ENCODE measurements around the gene OR1I1.

Gene OR1I1

DNA sequence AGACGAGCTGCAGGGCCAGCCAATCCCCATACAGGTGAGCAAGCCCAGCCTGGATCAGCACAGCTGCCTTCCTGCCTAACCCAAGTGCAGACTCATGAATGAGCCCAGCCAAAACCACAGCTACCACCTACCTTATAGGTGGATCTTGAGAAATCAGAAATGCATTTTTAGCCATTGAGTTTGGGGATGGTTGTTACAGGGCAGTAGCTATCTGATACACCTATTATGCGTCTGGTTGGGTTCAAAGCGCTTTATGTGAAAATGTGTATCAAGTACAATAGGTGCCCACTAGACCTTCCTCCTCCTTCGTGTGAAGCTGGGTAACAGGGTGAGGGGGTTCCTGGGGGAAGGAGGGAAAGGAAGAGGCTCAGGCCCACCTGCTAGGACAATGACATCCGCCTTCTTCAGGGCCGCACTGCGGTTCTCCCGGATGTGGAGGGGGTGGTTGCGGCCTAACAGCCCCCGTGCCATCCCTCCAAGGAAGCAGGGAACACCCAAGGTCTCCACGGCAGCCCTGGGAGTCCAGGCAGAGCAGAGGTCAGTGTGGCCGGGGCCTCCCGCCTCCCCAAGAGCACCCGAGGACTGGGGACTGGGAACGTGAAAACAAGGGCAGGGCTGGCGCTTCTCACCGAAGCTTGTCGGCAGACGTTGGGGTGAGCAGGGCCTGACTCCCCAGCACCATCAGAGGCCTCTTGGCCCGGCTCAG is 36.9 kb downstream of the OR1I1 start:
- no peak for DNase-seq (ENCODE audit: low read depth in 2 of 2)

DNA sequence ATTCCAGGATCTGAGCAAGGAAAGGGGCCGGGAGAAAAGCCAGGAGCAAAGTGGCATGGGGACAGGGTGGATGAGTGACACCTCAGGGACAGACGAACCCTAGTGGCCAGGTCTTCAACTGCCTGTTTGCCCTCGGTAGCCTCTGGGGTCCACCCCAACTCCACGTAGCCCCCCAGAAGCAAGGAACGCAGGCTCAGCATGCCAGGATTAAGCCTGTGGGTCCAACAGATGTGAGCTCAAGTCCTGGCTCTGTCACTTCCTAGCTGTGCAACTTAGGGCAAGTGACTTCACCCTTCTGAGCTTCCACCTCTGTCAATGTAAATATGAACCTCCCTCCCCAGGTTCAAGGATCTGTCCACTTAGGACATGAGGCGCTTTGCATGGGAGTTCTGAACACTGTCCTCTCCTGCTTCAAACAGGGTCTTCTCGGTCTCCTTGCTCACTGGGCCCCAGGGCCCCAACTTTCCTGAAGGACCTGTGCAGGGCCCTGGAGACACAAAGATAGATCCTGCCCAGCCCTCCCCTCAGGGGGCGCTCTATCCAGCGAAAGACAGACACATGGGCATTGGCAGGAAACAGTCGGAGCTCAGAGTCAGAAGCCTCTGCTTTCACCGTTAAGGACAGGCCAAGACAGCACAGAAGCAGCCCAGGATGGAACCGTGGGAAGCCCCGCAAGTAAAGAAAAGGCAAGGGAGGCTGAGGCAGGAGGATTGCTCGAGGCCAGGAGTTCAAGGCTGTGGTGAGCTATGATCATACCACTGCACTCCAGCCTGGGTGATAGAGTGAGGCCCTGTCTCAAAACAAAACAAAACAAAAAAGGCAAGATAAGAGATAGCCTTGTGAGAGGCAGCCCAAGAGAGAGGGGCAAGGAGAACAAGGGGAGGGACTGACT is 38.4 kb downstream of the OR1I1 start:
- no peak for DNase-seq (ENCODE audit: low read depth in 2 of 2)

DNA sequence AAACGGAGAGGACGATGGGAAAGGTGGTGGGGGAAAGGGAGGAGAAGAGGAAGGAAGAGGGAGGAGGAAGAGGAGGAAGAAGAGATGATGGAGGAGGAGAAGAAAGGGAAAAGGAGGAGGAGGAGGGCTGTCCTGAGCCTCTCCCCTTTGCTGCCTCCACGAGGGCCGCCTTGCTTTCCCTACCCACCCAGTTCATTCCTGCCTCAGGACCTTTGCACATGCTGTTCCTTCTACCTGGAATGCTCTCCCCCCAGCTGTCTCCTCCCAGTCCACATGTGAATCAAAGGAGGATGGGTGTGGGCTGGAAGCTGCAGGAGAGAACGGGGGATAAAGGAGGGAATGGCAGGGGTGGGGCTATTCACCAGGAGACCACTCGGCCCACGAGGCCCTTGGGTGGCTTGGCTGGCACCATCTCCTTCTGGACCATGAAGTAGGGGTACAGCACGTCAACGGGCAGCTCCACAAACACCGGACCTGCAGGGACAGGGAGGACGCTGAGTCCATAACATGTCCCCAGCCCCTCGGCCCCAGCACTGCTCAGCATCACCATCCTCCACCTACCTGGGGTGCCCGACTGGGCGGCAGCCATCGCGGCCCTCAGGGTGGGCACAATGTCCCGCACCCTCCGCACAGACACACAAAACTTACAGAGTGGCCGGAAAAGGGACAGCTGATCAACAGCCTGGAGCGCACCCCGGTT is 40.5 kb downstream of the OR1I1 start:
- DNase-seq (ENCODE audit: low read depth in 2 of 2): no peak

DNA sequence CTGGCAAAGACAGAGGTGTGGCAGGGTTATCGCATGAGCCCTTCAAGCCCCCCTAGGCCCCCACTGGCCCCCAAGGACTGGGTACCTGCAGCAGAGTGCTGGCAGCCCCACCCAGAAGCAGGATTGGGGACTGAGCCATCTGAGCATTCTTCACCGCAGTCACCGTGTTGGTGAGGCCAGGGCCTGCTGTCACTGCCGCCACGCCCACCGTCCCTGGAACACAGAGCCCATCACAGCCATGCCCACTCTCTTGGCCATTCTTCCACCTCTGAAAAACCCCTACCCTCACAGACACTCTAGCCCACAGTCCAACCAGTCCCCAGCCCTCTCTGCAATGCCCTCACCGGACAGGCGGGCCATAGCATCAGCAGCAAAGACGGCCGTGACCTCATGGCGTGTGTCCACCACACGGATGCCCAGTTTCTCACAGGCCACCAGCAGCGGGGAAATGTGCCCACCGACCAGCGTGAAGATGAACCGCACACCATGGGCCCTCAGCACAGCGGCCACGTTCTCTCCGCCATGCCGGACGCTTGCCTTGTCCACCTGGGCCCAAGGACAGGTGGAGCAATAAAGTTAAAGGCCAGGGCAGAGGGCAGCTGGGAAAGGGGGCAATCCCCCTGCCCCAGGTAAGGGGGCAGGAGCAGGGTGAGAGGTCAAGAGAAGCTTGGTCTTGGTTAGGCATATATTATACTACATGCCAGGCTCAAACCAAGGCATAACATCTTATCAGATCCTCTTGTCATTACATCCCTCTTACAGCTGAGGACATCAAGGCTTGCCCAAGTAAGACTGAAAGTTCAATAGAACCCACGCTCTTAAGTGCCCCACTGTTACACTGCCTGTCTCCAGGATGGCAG is 41.2 kb downstream of the OR1I1 start:
- DNase-seq (ENCODE audit: low read depth in 2 of 2): no peak

DNA sequence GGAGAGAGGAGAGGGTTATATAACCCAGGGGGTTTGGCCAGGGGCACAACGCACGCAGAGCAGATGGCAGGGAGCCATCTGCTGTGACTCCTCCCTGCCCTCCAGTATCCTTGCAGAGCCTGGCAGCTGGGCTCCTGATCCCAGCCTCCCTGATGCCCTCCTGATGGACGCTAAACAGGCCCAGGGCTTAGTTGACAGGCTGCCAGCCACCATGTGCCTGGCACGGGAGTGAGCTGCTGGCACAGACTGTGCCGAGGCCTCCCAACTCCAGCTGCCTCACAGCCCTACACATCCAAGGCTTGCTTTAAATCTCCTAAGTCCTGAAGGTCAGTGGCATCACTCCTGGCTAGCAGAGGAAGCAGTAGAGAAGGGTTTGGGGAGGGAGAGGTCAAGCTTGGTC is 41.9 kb downstream of the OR1I1 start:
- DNase-seq (ENCODE audit: low read depth in 2 of 2): no peak

DNA sequence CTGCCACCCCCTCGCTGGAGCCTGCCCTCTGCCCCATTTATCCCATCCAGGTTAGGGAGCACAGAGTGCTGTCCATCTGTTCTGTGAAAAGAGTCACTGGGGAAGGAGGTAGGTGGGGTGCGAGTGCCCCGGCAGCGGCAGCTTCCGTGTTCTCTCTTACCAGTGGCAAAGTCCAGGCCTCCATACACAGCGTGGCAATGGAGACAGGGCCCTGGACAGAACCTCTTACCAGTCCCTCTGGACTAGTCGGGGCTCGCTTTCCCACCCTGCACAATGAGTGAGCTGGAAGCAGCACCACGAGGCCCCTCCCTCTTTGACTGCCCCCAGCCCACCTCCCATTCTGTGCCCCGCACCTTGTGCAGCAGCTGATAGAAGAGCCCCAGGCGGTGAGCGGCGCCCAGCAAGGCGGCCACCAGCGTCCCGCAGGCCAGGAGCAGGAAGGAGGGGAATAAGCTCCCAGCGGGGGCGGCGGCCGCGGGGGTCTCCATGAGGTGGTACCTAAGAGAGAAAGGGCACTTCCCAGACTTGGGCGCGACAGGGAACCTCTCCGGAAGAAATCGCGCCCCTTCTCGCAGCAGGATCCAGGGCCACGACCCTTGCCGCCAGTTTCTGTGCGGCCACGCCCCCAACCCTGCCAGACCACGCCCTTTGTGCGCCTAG is 42.7 kb downstream of the OR1I1 start:
- no peak for DNase-seq (ENCODE audit: low read depth in 2 of 2)

DNA sequence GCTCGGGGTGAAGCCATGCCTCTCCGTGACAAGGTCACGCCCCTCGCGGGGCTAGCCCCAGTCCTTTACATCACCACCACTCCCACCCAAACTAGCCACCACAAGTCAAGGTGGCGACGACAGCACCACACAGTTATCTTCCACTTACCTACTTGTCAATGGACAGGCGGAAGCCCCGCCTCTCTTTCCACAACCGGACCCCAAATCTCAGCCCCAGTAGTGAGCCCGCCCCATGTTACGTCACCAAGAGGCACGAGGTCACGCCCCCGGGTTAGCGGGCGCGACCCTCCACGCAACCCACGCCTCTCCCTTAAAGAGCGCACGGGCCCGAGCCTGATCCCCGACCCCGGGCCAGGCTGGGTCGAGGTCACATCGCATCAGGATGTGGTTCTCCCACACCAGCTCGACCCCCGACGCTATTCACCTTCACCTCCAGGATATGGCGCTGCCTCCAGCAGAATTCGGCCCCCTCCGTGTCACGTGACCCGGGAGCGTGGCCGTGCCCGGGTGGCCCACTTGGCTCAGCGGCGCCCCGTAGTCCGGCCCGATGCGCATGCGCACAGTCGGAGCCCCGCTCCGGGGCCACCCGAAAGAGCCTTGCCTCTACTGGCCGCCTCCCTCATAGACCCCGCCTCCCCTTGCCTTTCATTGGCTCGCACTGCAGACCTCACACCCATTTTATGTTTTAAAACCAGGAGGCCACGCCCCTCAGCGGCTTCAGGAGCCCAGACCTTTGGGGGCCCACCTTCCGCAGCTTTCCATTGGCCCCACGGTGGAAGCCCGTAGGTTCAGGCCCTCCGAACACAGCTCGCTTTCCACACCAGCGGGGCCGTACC is 43.4 kb downstream of the OR1I1 start:
- peak; percentile 96 for DNase-seq (ENCODE audit: low read depth in 2 of 2)

DNA sequence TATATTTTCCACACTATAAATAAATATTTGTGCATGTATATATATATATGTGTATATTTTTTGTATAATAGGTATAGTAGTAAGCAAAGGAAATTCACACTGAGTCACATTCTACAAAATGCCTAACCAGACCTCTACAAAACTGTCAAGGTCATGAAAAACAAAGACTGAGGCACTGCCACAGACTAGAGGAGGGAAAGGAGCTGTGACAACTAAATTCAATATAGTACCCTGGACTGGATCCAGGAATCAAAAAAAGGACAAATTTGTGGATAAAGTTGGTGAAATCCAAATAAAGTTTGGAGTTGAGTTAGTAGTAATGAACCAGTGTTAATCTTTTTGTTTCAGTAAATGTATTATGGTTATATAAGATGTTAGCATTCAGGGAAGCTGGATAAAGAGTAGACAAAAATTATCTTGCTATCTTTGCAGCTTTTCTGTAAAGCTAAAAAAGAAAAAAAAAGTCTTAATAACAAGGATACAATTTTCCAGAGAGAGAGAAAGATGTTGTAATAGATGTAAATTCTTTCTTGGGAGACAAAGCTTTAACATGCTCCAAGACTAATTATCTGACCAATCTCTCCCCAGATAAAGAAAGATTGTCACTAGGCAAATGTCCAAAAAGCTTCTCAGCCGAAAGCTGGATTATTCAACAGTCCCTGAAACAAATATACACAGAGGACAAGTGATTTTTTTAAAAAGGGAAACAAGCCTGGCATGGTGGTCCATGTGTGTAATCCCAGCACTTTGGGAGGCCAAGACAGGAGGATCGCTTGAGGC is 44.3 kb downstream of the OR1I1 start:
- DNase-seq (ENCODE audit: low read depth in 2 of 2): no peak

DNA sequence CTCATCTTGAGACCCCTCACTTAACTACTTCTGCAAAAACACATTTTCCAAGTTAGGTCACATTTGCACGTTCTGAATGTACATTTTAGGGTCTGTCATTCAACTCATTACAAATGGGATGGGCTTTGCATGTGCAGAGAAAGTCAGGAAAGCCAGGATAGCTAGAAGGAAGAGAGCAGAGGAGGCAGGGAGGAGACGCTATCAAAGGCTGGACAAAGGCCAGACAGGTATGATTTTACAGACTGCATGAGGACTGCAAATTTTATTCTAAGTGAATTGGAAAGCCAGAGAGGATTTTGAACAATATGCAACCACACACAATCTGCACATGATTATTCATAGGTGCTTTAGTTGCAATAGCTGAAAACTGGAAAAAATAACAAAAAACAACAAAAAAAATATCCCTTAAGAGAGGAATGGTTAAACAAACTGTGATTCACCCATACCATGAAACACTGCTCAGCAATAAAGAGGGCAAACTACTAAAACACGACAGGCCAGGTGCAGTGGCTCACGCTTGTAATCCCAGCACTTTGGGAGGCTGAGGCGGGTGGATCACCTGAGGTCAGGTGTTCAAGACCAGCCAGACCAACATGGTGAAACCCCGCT is 46.3 kb downstream of the OR1I1 start:
- DNase-seq (ENCODE audit: low read depth in 2 of 2): no peak

DNA sequence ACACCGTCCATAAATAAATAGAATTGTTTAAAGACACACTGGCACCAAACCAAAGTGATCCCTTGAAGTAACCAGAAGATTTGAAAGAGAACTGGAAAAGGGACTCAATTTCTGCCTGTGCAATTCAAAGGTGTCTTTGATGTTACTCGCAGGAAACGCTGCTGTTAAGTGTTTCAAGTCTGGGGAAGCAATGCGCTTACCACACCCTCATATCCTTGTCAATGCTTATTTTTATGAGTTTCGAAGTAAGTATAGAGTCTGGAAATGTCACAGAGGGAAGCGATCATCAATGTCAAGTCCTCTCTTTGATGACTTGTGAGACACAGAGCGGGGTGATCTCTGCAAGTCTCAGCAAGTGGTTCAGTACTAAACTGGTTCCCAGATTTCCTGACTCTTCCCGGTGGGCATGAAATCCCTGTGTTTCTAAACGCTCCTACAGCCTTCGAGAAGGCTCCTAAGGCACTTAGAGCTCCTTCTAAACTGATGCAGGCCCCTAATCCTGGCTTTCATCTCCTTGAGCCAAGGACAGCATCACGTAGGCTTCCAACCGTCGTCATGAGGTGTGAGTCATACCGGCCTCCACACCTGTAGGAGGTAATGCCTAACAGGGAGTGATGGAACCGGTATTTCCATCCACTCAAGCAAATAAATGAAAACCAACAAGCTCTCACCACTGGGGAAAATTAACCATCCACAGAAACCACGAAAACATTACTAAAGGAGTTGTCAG is 48.0 kb downstream of the OR1I1 start:
- DNase-seq (ENCODE audit: low read depth in 2 of 2): no peak

DNA sequence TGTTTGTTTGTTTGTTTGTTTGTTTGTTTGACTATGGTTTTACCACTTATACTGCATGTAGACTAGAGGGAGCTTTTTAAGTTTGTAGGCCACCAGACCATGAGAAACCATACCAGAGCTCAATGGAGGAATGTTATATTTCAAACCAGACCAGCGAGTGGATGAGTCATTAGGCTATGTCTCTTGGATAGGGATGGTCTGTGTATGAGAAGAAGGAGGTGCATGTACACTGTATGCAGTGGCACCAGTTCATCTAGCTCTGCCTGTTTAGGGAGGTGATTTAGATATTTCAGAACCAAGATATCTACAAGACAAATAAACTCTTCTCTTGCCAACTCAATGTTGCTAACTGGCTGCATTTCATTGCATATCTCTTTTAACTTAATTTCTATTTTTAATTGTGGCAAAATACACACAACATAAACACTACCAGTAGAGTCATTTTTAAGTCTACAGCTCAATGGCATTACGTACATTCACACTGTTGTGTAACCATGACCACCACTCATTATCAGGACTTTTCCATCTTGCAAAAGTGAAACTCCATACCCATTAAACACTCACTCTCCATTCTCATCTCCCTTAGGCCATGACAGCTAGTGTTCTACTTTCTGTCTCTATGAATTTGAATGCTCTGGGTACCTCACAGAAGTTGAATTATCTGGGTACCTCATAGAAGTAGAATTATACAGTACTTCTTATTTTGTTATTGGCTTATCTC is 54.4 kb downstream of the OR1I1 start:
- DNase-seq (ENCODE audit: low read depth in 2 of 2): no peak

DNA sequence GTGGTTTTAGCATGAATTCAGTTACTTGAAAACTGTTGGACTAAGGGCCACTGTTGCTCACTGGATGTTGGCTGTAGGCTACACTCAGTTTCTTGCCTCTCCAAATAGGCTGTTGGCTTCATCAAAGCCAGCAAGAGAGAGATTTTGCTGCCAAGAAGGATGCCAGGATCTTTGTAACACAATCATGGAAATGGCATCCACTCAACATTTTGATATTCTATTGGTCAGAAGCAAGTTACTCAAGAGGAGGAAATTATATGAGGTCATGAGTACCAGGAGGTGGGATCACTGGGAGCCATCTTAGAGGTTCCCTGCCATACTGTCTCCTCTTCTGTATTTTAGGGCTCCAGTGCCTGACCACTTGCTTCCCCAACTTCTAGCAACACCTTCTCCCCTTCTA is 55.8 kb downstream of the OR1I1 start:
- no peak for DNase-seq (ENCODE audit: low read depth in 2 of 2)

DNA sequence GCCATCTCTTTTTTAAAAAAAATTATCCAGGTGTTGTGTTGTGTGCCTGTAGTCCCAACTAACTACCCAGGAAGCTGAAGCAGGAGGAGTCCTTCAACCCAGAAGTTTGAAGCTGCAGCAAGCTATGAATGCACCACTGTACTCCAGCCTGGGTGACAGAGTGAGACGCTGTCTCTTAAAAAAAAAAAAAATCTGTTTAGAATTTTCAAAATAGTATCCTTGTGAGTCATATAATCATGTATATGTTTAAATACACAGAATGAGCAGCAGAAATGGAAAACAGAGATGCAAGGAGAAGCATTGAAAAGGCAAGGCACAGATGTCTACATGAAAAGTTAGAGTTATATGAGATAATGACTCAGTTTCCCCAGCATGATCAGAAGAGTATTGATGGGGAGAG is 56.4 kb downstream of the OR1I1 start:
- no peak for DNase-seq (ENCODE audit: low read depth in 2 of 2)

DNA sequence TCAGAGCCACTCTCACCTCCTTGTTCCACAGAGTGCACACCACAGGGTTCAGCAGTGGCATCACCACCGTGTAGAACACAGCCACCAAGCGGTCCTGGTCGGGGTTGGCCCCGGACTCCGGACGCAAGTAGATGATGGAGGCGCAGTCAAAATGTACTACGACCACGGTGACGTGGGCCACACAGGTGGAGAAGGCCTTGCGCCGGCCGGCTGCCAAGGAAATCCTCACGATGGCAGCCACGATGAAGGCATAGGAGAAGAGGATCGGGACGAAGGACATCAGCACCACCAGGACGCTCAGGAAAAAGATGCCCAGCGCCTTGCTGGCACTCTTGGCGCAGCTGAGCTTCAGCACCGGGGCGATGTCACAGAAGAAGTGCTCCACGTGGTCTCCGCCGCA is 59.1 kb downstream of the OR1I1 start:
- DNase-seq (ENCODE audit: low read depth in 2 of 2): no peak

DNA sequence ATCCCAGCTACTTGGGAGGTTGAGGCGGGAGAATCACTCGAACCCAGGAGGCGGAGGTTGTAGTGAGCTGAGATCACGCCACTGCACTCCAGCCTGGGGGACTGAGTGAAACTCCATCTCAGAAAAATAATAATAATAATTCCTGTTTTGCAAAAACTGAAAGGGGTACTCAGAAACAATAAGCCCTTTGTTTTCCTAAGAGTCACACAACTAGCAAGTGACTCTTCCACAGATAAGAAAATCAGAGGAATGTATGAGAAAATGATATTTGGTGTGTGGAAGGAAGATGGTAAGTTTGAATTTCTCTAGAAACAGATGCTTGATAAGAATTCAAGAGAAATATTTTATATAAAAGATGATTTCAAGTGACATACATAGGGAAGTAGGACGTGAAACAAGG is 60.3 kb downstream of the OR1I1 start:
- no peak for DNase-seq (ENCODE audit: low read depth in 2 of 2)
